T-cell (primary cell): Measurements from ENCODE around the gene LIPK. TPM values are rescaled to one million over a fixed set of nuclear protein-coding genes. Genes with fewer than 3 reads are reported as not detected.
"Not testable (repeated sequence)": the region's sequence is repeated elsewhere in the genome, so short reads cannot be mapped to it uniquely, and the experiment has no call there.

Experiments
- ATAC-seq, 4 experiments: fragments of 200-7000 bp in 3 of 4; fragments of 150-1000 bp in 1 of 4; cut with Tn5 transposase; replicated peaks in 1 of 4; 1 replicate in 3 of 4; 2 replicates in 1 of 4; pipeline ENCODE4 v1.10.0; 2021; ENCODE audit warnings: moderate library complexity in 3 of 4, mild to moderate bottlenecking in 2 of 4, moderate number of reproducible peaks in 1 of 4
- CTCF ChIA-PET, 2 donors: fragments of 300-600 bp; sonication (Branson Sonifier 250); formaldehyde crosslinking; loops; one replicate each; lab custom pipeline; 2022; ENCODE audit warnings: antibody characterized with exemption in 2 of 2; lab: Charles Lee
- POLR2A ChIA-PET, 2 donors: fragments of 300-600 bp; sonication (Branson Sonifier 250); formaldehyde crosslinking; loops; one replicate each; lab custom pipeline; 2022; ENCODE audit warnings: antibody characterized with exemption in 2 of 2; lab: Charles Lee
- DNase-seq, 35 experiments: peaks; one replicate each; pipeline versions ENCODE4 v3.0.0 to v3.0.0-alpha.2; 2013 to 2023
- H3K27ac ChIP-seq: one replicate; pipeline ENCODE4 v1.5.1; 2013; ENCODE audit warnings: low read length
- H3K27me3 ChIP-seq, 2 experiments: replicated peaks in 1 of 2; 1 replicate in 1 of 2; 2 replicates in 1 of 2; pipeline versions ENCODE4 v1.6.1 to v1.7.0; 2013; ENCODE audit warnings: low read length in 1 of 2, mixed read lengths in 1 of 2; ENCODE audit not compliant: control insufficient read depth in 2 of 2, insufficient read depth in 2 of 2; ENCODE audit errors: extremely low read depth in 1 of 2
- H3K36me3 ChIP-seq, 2 donors: 1 replicate in 1 of 2; 2 replicates in 1 of 2; pipeline versions ENCODE4 v1.6.1 to v1.7.0; 2013; ENCODE audit warnings: low read length in 1 of 2; ENCODE audit not compliant: control insufficient read depth in 2 of 2, insufficient read depth in 1 of 2; ENCODE audit errors: extremely low read depth in 1 of 2
- H3K4me1 ChIP-seq, 2 experiments: 1 replicate in 1 of 2; 2 replicates in 1 of 2; pipeline versions ENCODE4 v1.6.1 to v1.7.0; 2013; ENCODE audit warnings: low read length in 2 of 2, mixed read lengths in 1 of 2; ENCODE audit not compliant: insufficient read depth in 2 of 2, control insufficient read depth in 1 of 2; ENCODE audit errors: extremely low read depth in 1 of 2
- H3K4me3 ChIP-seq, 2 donors: 1 replicate in 1 of 2; 2 replicates in 1 of 2; pipeline versions ENCODE4 v1.5.1 to v1.7.0; 2013; ENCODE audit warnings: mild to moderate bottlenecking in 2 of 2, low read length in 1 of 2, moderate library complexity in 1 of 2; ENCODE audit not compliant: control insufficient read depth in 1 of 2; ENCODE audit errors: extremely low read depth in 1 of 2
- H3K9me3 ChIP-seq: 2 replicates; pipeline ENCODE4 v1.7.0; 2013
- H3K27ac Mint-ChIP-seq, 2 donors: one replicate each; pipeline ENCODE4 v1.8.0; 2020 to 2021; ENCODE audit warnings: mild to moderate bottlenecking in 2 of 2, mixed read lengths in 2 of 2
- H3K27me3 Mint-ChIP-seq, 2 donors: one replicate each; pipeline ENCODE4 v1.8.0; 2021 to 2022; ENCODE audit warnings: mixed read lengths in 2 of 2
- H3K36me3 Mint-ChIP-seq: one replicate; pipeline ENCODE4 v1.8.0; 2021; ENCODE audit warnings: mixed read lengths
- H3K4me1 Mint-ChIP-seq, 3 donors: one replicate each; pipeline ENCODE4 v1.8.0; 2020 to 2022; ENCODE audit warnings: mixed read lengths in 3 of 3, mild to moderate bottlenecking in 1 of 3
- H3K4me3 Mint-ChIP-seq, 3 donors: one replicate each; pipeline ENCODE4 v1.8.0; 2020 to 2022; ENCODE audit warnings: mild to moderate bottlenecking in 3 of 3, mixed read lengths in 3 of 3, moderate library complexity in 3 of 3
- H3K9me3 Mint-ChIP-seq, 3 donors: one replicate each; pipeline ENCODE4 v1.8.0; 2020 to 2022; ENCODE audit warnings: mixed read lengths in 3 of 3
- WGBS: methylation state at CpG from one replicate; pipeline ENCODE4 v1.1.5; 2013; ENCODE audit warnings: missing lambda C conversion rate; ENCODE audit not compliant: insufficient coverage; 5-methylcytosine and 5-hydroxymethylcytosine counted together
- total RNA-seq, 35 experiments: library from RNA in 6 of 35; stranded (reverse) in 6 of 35; fragments of 120-200 nt in 1 of 35; gene quantifications; one replicate each; pipeline versions ENCODE4 v1.2.1 to v1.2.4 and lab custom pipeline; 2013 to 2026

LIPK gene
- total RNA-seq, 5 donors from 2014 or later (not counting 1 experiment from before 2014, with no cell fraction given): not detected

GRCh38 chr10:88730864-88731263 lies 24.8 kb downstream of the LIPK start:
- H3K27me3 Mint-ChIP-seq: peaks cover 0 to 4% of the 10 kb centered on the region in 2 donors
- no peaks in the 10 kb centered on the region for H3K9me3 ChIP-seq
- POLR2A ChIA-PET: interaction anchor here in 1 of 2 donors (0.6 kb wide), 1 partner anchor 113 kb away, joined by 3 read pairs; no protein-coding TSS in a partner anchor
- H3K27ac ChIP-seq: no peak overlapping the region
- H3K27ac Mint-ChIP-seq: no peak overlapping the region
- H3K4me1 Mint-ChIP-seq: no peaks in the 10 kb centered on the region
- H3K9me3 Mint-ChIP-seq: no peaks in the 10 kb centered on the region
- H3K4me3 Mint-ChIP-seq: no peak overlapping the region
- DNase-seq: no peak
- H3K27me3 ChIP-seq: no peaks in the 10 kb centered on the region
- no peaks in the 10 kb centered on the region for H3K4me1 ChIP-seq
- CTCF ChIA-PET: no interaction called here
- H3K36me3 ChIP-seq: no peaks in the 10 kb centered on the region
- no peak for ATAC-seq
- H3K36me3 Mint-ChIP-seq: no peaks in the 10 kb centered on the region
- no CpG with 5 or more reads among the region's 4 CpGs for WGBS
- no peak overlapping the region for H3K4me3 ChIP-seq

- Mint-ChIP-seq H3K36me3 (no peaks in the 10 kb centered on the region), H3K27ac (no peak overlapping the region), H3K4me1 (no peaks in the 10 kb centered on the region), H3K27me3 (peaks cover 0 to under 1% of the 10 kb centered on the region in 2 donors), H3K9me3 (no peaks in the 10 kb centered on the region), H3K4me3 (no peak overlapping the region)
- no peak for ATAC-seq
- 62% methylated on average over 5 of the region's 6 CpGs for WGBS
- POLR2A ChIA-PET: interaction anchor here in 1 of 2 donors (0.6 kb wide), 1 partner anchor 112 kb away, joined by 3 read pairs; no protein-coding TSS in a partner anchor
- DNase-seq: peak in 1 of 35 experiments; percentile 11
- Histone ChIP-seq H3K9me3 (no peaks in the 10 kb centered on the region), H3K27me3 (no peaks in the 10 kb centered on the region), H3K36me3 (no peaks in the 10 kb centered on the region), H3K4me1 (no peaks in the 10 kb centered on the region), H3K4me3 (no peak overlapping the region), H3K27ac (no peak overlapping the region)
- CTCF ChIA-PET: no interaction called here
These were observed 25.2 kb downstream of the LIPK start for GRCh38 chr10:88731296-88731695.

- no peak for ATAC-seq
- POLR2A ChIA-PET: no interaction called here
These were observed 27.2 kb downstream of the LIPK start for GRCh38 chr10:88733215-88733614.

GRCh38 chr10:88735661-88736060 lies 29.6 kb downstream of the LIPK start:
- H3K36me3 Mint-ChIP-seq: no peaks in the 10 kb centered on the region
- no peak for ATAC-seq

More at GRCh38 chr10:88733215-88733614, 27.2 kb downstream of the LIPK start:
- no peaks in the 10 kb centered on the region for H3K36me3 Mint-ChIP-seq
- Histone ChIP-seq H3K4me3 (no peak overlapping the region), H3K36me3 (no peaks in the 10 kb centered on the region), H3K9me3 (no peaks in the 10 kb centered on the region), H3K4me1 (no peaks in the 10 kb centered on the region), H3K27me3 (no peaks in the 10 kb centered on the region), H3K27ac (no peak overlapping the region)
- CTCF ChIA-PET: interaction anchor here in 1 of 2 donors (1.2 kb wide), 1 partner anchor 10 kb away, joined by 3 read pairs; no protein-coding TSS in a partner anchor
- no CpG with 5 or more reads among the region's 2 CpGs for WGBS
- no peak overlapping the region for H3K4me3 Mint-ChIP-seq
- H3K4me1 Mint-ChIP-seq: no peaks in the 10 kb centered on the region
- H3K27ac Mint-ChIP-seq: no peak overlapping the region
- no peak for DNase-seq
- no peaks in the 10 kb centered on the region for H3K9me3 Mint-ChIP-seq
- peaks cover 0 to 4% of the 10 kb centered on the region in 2 donors for H3K27me3 Mint-ChIP-seq

GRCh38 chr10:88741921-88742320 lies 35.9 kb downstream of the LIPK start:
- H3K4me1 Mint-ChIP-seq: not testable (repeated sequence)
- CTCF ChIA-PET: interaction anchor here in 1 of 2 donors (0.6 kb wide), 1 partner anchor 16 kb away, joined by 3 read pairs; no protein-coding TSS in a partner anchor

More at GRCh38 chr10:88735661-88736060, 29.6 kb downstream of the LIPK start:
- Histone ChIP-seq H3K36me3 (no peaks in the 10 kb centered on the region), H3K4me3 (no peak overlapping the region), H3K9me3 (no peaks in the 10 kb centered on the region), H3K27me3 (peaks cover 0 to 4% of the 10 kb centered on the region in 2 experiments), H3K4me1 (no peaks in the 10 kb centered on the region), H3K27ac (no peak overlapping the region)
- CTCF ChIA-PET: no interaction called here
- H3K4me1 Mint-ChIP-seq: no peaks in the 10 kb centered on the region
- no peak overlapping the region for H3K4me3 Mint-ChIP-seq
- no peaks in the 10 kb centered on the region for H3K9me3 Mint-ChIP-seq
- POLR2A ChIA-PET: no interaction called here
- H3K27me3 Mint-ChIP-seq: peaks cover 4 to 12% of the 10 kb centered on the region in 2 donors
- no CpG with 5 or more reads among the region's 1 CpG for WGBS
- no peak for DNase-seq
- H3K27ac Mint-ChIP-seq: no peak overlapping the region

GRCh38 chr10:88742448-88742847 lies 36.4 kb downstream of the LIPK start:
- POLR2A ChIA-PET: no interaction called here
- H3K36me3 Mint-ChIP-seq: peaks cover 3% of the 10 kb centered on the region

More at GRCh38 chr10:88741921-88742320, 35.9 kb downstream of the LIPK start:
- H3K27ac Mint-ChIP-seq, H3K4me3 Mint-ChIP-seq, H3K4me3 ChIP-seq, H3K36me3 Mint-ChIP-seq, ATAC-seq, H3K9me3 ChIP-seq, DNase-seq, POLR2A ChIA-PET, H3K4me1 ChIP-seq, H3K27ac ChIP-seq, H3K36me3 ChIP-seq: not testable (repeated sequence)
- WGBS: no CpG with 5 or more reads among the region's 5 CpGs
- peaks cover 4 to 10% (median 9%) of the 10 kb centered on the region in 3 donors for H3K9me3 Mint-ChIP-seq
- peaks cover 0 to 10% of the 10 kb centered on the region in 2 experiments for H3K27me3 ChIP-seq
- H3K27me3 Mint-ChIP-seq: peaks cover 4 to 25% of the 10 kb centered on the region in 2 donors

More at GRCh38 chr10:88742448-88742847, 36.4 kb downstream of the LIPK start:
- Histone ChIP-seq H3K36me3 (no peaks in the 10 kb centered on the region), H3K4me3 (no peak overlapping the region), H3K9me3 (no peaks in the 10 kb centered on the region), H3K4me1 (no peaks in the 10 kb centered on the region), H3K27me3 (peaks cover 0 to 10% of the 10 kb centered on the region in 2 experiments), H3K27ac (no peak overlapping the region)
- no peak overlapping the region for H3K27ac Mint-ChIP-seq
- no CpG with 5 or more reads among the region's 1 CpG for whole genome bisulfite sequencing
- ATAC-seq (no peak), DNase-seq (no peak)
- CTCF ChIA-PET: interaction anchor here in 1 of 2 donors (1.2 kb wide), 1 partner anchor 10 kb away, joined by 3 read pairs; no protein-coding TSS in a partner anchor
- H3K4me3 Mint-ChIP-seq: no peak overlapping the region
- peaks cover 4 to 10% (median 9%) of the 10 kb centered on the region in 3 donors for H3K9me3 Mint-ChIP-seq
- no peaks in the 10 kb centered on the region for H3K4me1 Mint-ChIP-seq
- H3K27me3 Mint-ChIP-seq: peaks cover 4 to 25% of the 10 kb centered on the region in 2 donors
